ENCODE results near the gene ADARB2.
"Not testable (repeated sequence)": the region's sequence is repeated elsewhere in the genome, so short reads cannot be mapped to it uniquely, and the experiment has no call there.

Gene ADARB2

DNA sequence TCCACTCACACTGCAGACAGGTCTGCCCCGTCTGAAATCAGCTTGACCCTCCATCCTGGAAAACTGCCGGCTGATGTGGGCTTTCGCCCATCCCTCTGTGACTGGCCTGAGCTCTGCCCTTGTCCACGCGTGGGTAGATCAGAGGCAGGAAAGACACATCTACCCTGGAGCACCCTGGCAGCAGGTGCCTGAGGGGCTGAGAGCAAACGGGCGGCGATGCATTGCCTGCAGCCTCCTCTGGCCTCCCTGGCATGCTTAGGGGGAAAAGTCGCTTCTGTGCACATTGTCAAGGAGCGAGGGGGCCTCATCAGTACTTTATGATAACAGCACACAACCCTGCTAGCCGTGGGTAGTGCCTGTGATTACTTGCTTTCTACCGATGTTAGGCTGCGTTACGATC, 109.4 kb downstream of the ADARB2 start:
- TF ChIP-seq, protein P1, sequence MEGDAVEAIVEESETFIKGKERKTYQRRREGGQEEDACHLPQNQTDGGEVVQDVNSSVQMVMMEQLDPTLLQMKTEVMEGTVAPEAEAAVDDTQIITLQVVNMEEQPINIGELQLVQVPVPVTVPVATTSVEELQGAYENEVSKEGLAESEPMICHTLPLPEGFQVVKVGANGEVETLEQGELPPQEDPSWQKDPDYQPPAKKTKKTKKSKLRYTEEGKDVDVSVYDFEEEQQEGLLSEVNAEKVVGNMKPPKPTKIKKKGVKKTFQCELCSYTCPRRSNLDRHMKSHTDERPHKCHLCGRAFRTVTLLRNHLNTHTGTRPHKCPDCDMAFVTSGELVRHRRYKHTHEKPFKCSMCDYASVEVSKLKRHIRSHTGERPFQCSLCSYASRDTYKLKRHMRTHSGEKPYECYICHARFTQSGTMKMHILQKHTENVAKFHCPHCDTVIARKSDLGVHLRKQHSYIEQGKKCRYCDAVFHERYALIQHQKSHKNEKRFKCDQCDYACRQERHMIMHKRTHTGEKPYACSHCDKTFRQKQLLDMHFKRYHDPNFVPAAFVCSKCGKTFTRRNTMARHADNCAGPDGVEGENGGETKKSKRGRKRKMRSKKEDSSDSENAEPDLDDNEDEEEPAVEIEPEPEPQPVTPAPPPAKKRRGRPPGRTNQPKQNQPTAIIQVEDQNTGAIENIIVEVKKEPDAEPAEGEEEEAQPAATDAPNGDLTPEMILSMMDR (IDR thresholded peaks at IDR 0.05; ENCODE audit: control extremely low read depth, extremely low read depth, low read depth, missing control alignments): no peak
- CTCF ChIA-PET: interaction anchor here (0.9 kb wide), 1 partner anchor 20 kb away, joined by 3 read pairs; no protein-coding TSS in a partner anchor
- no peak for DNase-seq (ENCODE audit: extremely low spot score)
- POLR2A ChIA-PET: no interaction called here

DNA sequence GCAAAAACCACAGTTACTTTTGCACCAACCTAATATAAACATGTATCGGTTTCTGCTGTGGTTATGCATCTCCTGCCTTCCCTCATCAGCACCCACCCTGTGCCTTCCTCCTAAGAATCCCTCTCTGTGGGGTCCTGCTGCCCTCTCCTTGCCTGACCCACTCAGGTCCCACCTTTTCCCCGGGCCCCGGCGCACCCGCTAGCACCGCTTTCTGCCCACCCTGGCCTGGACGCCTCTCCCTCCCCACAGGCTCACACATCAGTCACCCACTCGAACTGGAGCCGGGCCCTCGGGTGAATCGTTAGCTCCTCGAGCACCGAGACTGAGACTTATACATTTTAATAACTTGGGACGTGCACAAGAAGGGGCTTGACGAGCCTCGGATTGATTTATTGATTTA, 110.5 kb downstream of the ADARB2 start:
- TF ChIP-seq, protein P1 (IDR thresholded peaks at IDR 0.05; ENCODE audit: control extremely low read depth, extremely low read depth, low read depth, missing control alignments): no peak
- POLR2A ChIA-PET: no interaction called here

DNA sequence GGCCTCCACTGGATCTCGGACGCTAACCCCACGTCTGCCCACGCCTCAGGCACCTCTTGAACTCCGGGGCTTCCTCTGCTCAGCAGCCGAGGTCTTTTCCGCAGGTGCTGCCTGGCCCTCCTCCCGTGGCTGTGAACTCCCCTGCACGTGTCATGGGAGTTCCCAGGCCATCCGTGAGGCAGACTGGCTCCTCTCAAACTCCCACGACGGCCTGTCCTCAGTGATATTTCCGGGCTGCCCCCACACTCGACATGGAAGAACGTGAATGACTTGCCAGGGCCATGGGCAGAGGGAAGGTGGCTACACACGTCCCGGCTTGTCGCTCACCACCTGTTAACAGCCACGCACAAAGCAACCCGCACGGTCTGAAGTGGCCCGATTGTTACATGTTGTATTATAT, 110.9 kb downstream of the ADARB2 start:
- ChIA-PET POLR2A (no interaction called here), CTCF (no interaction called here)
- no peak for DNase-seq (ENCODE audit: extremely low spot score)
- TF ChIP-seq, protein P1 (IDR thresholded peaks at IDR 0.05; ENCODE audit: control extremely low read depth, extremely low read depth, low read depth, missing control alignments): no peak

More for the DNA sequence above, 110.5 kb downstream of the ADARB2 start:
- no peak for DNase-seq (ENCODE audit: extremely low spot score)
- CTCF ChIA-PET: no interaction called here

DNA sequence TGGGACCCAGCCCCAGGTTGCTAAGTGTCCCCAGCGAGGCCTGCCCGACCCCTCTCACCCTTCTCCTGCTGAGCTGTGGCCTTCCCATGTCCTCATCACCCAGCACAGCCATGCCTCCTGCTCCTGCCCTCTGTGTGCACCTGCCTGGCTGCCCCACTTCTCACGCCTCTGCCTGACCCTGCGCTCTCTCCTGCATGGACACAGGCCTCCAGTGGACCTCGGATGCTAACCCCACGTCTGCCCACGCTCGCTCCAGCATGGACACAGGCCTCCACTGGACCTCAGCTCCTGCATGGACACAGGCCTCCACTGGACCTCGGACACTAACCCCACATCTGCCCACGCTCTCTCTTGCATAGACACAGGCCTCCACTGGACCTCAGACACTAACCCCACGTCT, 111.6 kb downstream of the ADARB2 start:
- ChIA-PET POLR2A (no interaction called here), CTCF (no interaction called here)
- no peak for DNase-seq (ENCODE audit: extremely low spot score)
- TF ChIP-seq, protein P1 (IDR thresholded peaks at IDR 0.05; ENCODE audit: control extremely low read depth, extremely low read depth, low read depth, missing control alignments): no peak

DNA sequence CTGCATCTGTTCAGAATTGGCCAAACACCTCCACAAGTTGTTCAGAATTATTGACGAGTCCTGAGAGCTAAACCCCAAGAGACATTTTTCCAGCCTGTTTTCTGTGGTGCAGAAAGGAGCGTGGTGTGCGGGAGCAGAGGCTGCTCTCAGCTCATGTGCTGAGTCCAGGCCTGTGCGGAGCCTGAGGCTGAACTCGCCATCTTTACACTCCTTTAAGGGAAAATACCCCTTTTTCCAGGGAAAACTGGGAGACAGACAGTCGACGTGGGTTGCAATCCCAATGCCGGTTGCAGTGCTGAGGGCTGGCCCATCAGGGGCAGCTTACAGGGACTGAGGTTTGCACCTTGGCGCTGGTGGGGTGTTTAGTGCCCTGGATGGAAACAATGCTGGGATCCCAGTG, 112.2 kb downstream of the ADARB2 start:
- POLR2A ChIA-PET: no interaction called here
- no peak for DNase-seq (ENCODE audit: extremely low spot score)
- CTCF ChIA-PET: no interaction called here
- TF ChIP-seq, protein P1 (IDR thresholded peaks at IDR 0.05; ENCODE audit: control extremely low read depth, extremely low read depth, low read depth, missing control alignments): no peak

DNA sequence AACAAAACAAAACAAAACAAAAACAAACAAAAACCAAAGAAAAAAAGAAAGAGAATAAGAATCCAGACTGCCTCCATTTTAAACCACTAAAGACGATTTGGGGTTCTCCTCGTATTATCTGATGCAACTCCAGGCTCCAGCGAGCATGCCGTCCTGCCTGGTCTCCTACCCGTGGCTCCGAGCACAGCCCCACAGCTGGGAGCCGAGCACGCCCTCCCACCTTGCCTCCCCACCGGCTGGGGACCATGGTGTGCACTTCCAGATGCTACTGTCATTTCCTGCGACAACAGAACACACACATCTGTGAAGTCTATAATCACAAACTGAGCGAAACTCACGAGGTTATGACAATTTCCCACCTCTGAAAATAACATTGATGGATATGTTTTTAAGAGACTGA, 113.1 kb downstream of the ADARB2 start:
- ChIA-PET POLR2A (no interaction called here), CTCF (interaction anchor here (2.1 kb wide), 1 partner anchor 11 kb away, joined by 7 read pairs; no protein-coding TSS in a partner anchor)
- TF ChIP-seq, protein P1 (IDR thresholded peaks at IDR 0.05; ENCODE audit: control extremely low read depth, extremely low read depth, low read depth, missing control alignments): no peak
- no peak for DNase-seq (ENCODE audit: extremely low spot score)

DNA sequence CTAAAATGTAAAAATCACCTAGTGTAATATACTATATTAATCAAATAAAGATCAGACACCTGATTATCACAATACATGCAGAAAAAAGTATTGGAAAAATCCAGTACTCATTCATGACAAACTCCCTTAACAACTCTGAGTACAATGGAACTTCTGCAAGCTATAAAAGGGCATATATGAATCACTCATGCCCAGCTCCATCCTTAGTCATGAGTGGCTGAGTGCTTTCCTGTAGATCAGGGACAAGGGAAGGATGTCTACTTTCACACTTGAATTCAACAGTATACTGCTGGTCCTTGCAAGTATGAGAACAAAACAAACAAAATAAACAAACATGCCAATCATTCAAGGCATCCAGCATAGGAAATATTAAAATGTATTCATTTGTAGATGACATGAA, 116.5 kb downstream of the ADARB2 start:
- TF ChIP-seq, protein P1 (IDR thresholded peaks at IDR 0.05; ENCODE audit: control extremely low read depth, extremely low read depth, low read depth, missing control alignments): no peak
- ChIA-PET CTCF (interaction anchor here (1.4 kb wide), 1 partner anchor 16 kb away, joined by 4 read pairs; no protein-coding TSS in a partner anchor), POLR2A (no interaction called here)
- no peak for DNase-seq (ENCODE audit: extremely low spot score)

DNA sequence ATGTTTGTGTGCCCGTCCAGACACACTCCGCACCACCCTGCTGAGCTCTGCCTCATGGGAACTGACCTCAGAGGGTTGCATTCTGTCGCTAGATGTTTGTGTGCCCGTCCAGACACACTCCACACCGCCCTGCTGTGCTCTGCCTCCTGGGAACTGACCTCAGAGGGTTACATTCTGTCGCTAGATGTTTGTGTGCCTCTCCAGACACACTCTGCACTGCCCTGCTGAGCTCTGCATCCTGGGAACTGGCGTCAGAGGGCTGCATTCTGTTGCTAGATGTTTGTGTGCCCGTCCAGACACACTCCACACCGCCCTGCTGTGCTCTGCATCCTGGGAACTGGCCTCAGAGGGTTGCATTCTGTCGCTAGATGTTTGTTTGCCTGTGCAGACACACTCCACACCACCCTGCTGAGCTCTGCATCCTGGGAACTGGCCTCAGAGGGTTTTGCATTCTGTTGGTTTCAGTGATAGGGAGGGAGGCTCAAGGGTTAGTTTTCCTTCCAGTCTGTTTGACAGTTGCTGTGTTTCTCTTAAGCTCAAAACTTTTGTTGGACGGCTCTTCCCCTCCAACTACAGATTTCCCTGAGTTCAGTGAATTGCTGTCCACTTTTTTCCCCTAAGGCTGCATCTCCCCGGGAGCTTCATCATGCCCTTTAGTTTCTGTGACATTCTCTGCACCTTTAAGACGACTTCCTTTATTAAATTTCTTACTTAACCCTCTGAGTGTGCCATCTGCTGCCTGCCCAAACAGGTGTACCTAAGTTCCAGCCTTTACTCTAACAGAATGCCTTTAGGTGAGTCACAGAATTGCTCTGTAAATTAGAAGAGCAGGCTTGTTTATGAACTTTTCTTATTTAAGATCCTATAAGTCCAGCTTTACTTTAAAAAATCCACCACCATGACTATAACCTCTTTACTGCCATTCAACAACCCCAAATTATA, 119.7 kb downstream of the ADARB2 start:
- DNase-seq (ENCODE audit: extremely low spot score); POLR2A ChIA-PET: not testable (repeated sequence)
- CTCF ChIA-PET: interaction anchor here (1.1 kb wide), 1 partner anchor 10 kb away, joined by 3 read pairs; no protein-coding TSS in a partner anchor

DNA sequence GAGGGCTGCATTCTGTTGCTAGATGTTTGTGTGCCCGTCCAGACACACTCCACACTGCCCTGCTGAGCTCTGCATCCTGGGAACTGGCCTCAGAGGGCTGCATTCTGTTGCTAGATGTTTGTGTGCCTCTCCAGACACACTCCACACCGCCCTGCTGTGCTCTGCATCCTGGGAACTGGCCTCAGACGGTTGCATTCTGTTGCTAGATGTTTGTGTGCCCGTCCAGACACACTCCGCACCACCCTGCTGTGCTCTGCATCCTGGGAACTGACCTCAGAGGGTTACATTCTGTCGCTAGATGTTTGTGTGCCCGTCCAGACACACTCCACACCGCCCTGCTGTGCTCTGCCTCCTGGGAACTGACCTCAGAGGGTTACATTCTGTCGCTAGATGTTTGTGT, 120.6 kb downstream of the ADARB2 start:
- CTCF ChIA-PET: interaction anchor here (1.1 kb wide), 1 partner anchor 9 kb away, joined by 3 read pairs; no protein-coding TSS in a partner anchor
- DNase-seq (ENCODE audit: extremely low spot score); POLR2A ChIA-PET: not testable (repeated sequence)

All from GM10248 (cell line).